IMR-90 (cell line): Measurements from ENCODE around the gene ANKMY1. TPM values are rescaled to one million over a fixed set of nuclear protein-coding genes. Genes with fewer than 3 reads are reported as not detected.

Source experiments
- ATAC-seq: fragments of 200-7000 bp; cut with Tn5 transposase; 2 replicates; pipeline ENCODE4 v1.9.1; 2020; ENCODE audit warnings: low read depth, mild to moderate bottlenecking, moderate library complexity
- BruUV-seq: library from RNA; stranded (reverse); fragments of 400-500 nt; replicated peaks from 2 replicates; lab custom pipeline; 2021; lab: Mats Ljungman, UMichigan
- CTCF ChIA-PET: fragments of 300-600 bp; formaldehyde crosslinking; extraction: SDS; loops from one replicate; lab custom pipeline; 2021; ENCODE audit warnings: antibody characterized with exemption; lab: Yijun Ruan, JAX
- POLR2A ChIA-PET: fragments of 300-600 bp; sonication (Branson Sonifier 250); formaldehyde crosslinking; loops from one replicate; lab custom pipeline; 2022; ENCODE audit warnings: antibody characterized with exemption; ENCODE audit not compliant: unreplicated experiment; lab: Charles Lee
- DNase-seq: peaks from one replicate; pipeline ENCODE4 v3.0.0; 2013
- H2AFZ ChIP-seq: replicated peaks from 2 replicates; pipeline ENCODE3; 2013; ENCODE audit warnings: low read length, mild to moderate bottlenecking; ENCODE audit not compliant: poor library complexity
- H2AK5ac ChIP-seq: 2 replicates; pipeline ENCODE4 v1.6.1; 2013; ENCODE audit warnings: low read depth, low read length, inconsistent platforms
- H2AK9ac ChIP-seq: replicated peaks from 2 replicates; pipeline ENCODE3; 2013; ENCODE audit warnings: mild to moderate bottlenecking, low read depth, low read length, moderate library complexity; ENCODE audit not compliant: poor library complexity
- H2BK120ac ChIP-seq: 2 replicates; pipeline ENCODE4 v1.6.1; 2013; ENCODE audit warnings: low read depth, low read length, inconsistent platforms
- H2BK15ac ChIP-seq: 3 replicates; pipeline ENCODE4 v1.6.1; 2013; ENCODE audit warnings: low read depth, low read length, inconsistent platforms
- H2BK20ac ChIP-seq: 2 replicates; pipeline ENCODE4 v1.6.1; 2013; ENCODE audit warnings: low read depth, mild to moderate bottlenecking, inconsistent platforms, low read length, moderate library complexity
- H2BK5ac ChIP-seq: 2 replicates; pipeline ENCODE4 v1.6.1; 2013; ENCODE audit warnings: mild to moderate bottlenecking, low read depth, low read length, inconsistent platforms; ENCODE audit not compliant: poor library complexity, severe bottlenecking
- H3K14ac ChIP-seq: replicated peaks from 2 replicates; pipeline ENCODE4 v1.6.1; 2013; ENCODE audit warnings: low read depth, low read length, inconsistent platforms
- H3K18ac ChIP-seq: 2 replicates; pipeline ENCODE4 v1.6.1; 2013; ENCODE audit warnings: low read depth, low read length, control low read depth
- H3K23ac ChIP-seq: 2 replicates; pipeline ENCODE4 v1.6.1; 2013; ENCODE audit warnings: low read depth, low read length, inconsistent platforms
- H3K27ac ChIP-seq: 2 replicates; pipeline ENCODE4 v1.5.1; 2013; ENCODE audit warnings: mild to moderate bottlenecking, control low read depth, low read length; ENCODE audit not compliant: insufficient read depth
- H3K27me3 ChIP-seq: 2 replicates; pipeline ENCODE4 v1.6.1; 2013; ENCODE audit warnings: low read length; ENCODE audit not compliant: control insufficient read depth, insufficient read depth
- H3K36me3 ChIP-seq: 2 replicates; pipeline ENCODE4 v1.6.1; 2013; ENCODE audit warnings: low read length, mixed read lengths; ENCODE audit not compliant: control insufficient read depth, insufficient read depth
- H3K4ac ChIP-seq: 2 replicates; pipeline ENCODE4 v1.6.1; 2013; ENCODE audit warnings: low read depth, low read length, inconsistent platforms
- H3K4me1 ChIP-seq: 2 replicates; pipeline ENCODE4 v1.6.1; 2013; ENCODE audit warnings: low read length, mixed read lengths; ENCODE audit not compliant: control insufficient read depth, insufficient read depth
- H3K4me2 ChIP-seq: 2 replicates; pipeline ENCODE4 v1.6.1; 2013; ENCODE audit warnings: low read depth, mild to moderate bottlenecking, control low read depth, low read length, moderate library complexity
- H3K4me3 ChIP-seq: 2 replicates; pipeline ENCODE4 v1.5.1; 2013; ENCODE audit warnings: low read depth, mild to moderate bottlenecking, control low read depth, low read length, moderate library complexity; ENCODE audit not compliant: insufficient read depth
- H3K56ac ChIP-seq: 2 replicates; pipeline ENCODE4 v1.6.1; 2013; ENCODE audit warnings: low read length, inconsistent platforms; ENCODE audit not compliant: insufficient read depth; ENCODE audit errors: extremely low read depth
- H3K79me1 ChIP-seq, 2 experiments: 2 replicates each; pipeline ENCODE4 v1.6.1; 2013; ENCODE audit warnings: low read length in 2 of 2, inconsistent platforms in 1 of 2, low read depth in 1 of 2
- H3K9ac ChIP-seq: 2 replicates; pipeline ENCODE4 v1.6.1; 2013; ENCODE audit warnings: low read depth, low read length, control low read depth
- H3K9me1 ChIP-seq: 2 replicates; pipeline ENCODE4 v1.6.1; 2013; ENCODE audit warnings: low read length, inconsistent platforms; ENCODE audit not compliant: insufficient read depth
- H3K9me3 ChIP-seq: 2 replicates; pipeline ENCODE4 v1.6.1; 2013; ENCODE audit warnings: low read length; ENCODE audit not compliant: control insufficient read depth, insufficient read depth
- H4K20me1 ChIP-seq: 2 replicates; pipeline ENCODE4 v1.6.1; 2013; ENCODE audit warnings: low read length, inconsistent platforms; ENCODE audit not compliant: insufficient read depth
- H4K5ac ChIP-seq: 2 replicates; pipeline ENCODE4 v1.6.1; 2013; ENCODE audit warnings: mild to moderate bottlenecking, low read depth, low read length, control low read depth
- H4K8ac ChIP-seq, 2 experiments: 2 replicates each; pipeline ENCODE4 v1.6.1; 2013; ENCODE audit warnings: low read depth in 2 of 2, low read length in 2 of 2, control low read depth in 1 of 2, inconsistent platforms in 1 of 2
- H4K91ac ChIP-seq: 2 replicates; pipeline ENCODE4 v1.6.1; 2013; ENCODE audit warnings: low read depth, low read length, inconsistent platforms; ENCODE audit not compliant: insufficient read depth
- BHLHE40 ChIP-seq: fragments of 150-350 bp; IDR thresholded peaks from 2 replicates; pipeline ENCODE4 v1.6.1; 2016; ENCODE audit warnings: mild to moderate bottlenecking, low read depth, low read length
- CEBPB ChIP-seq: IDR thresholded peaks from 2 replicates; pipeline ENCODE4 v1.6.1; 2012; ENCODE audit warnings: low read depth, low read length, improper control_type of control experiment
- CHD1 ChIP-seq: IDR thresholded peaks from 2 replicates; pipeline ENCODE4 v1.6.1; 2012; ENCODE audit warnings: low read depth, low read length, improper control_type of control experiment
- CTCF ChIP-seq: conservative IDR thresholded peaks from 2 replicates; pipeline ENCODE4 v1.5.1; 2012; ENCODE audit warnings: mild to moderate bottlenecking, low read depth, low read length, improper control_type of control experiment
- FOS ChIP-seq: fragments of 150-350 bp; IDR thresholded peaks from 2 replicates; pipeline ENCODE4 v1.6.1; 2016; ENCODE audit warnings: low read depth, low read length
- MAFK ChIP-seq: IDR thresholded peaks from 2 replicates; pipeline ENCODE4 v1.6.1; 2012; ENCODE audit warnings: low read depth, low read length, improper control_type of control experiment
- MAZ ChIP-seq: IDR thresholded peaks from 2 replicates; pipeline ENCODE4 v1.6.1; 2012; ENCODE audit warnings: low read depth, mild to moderate bottlenecking, low read length, improper control_type of control experiment, moderate library complexity, borderline replicate concordance
- MXI1 ChIP-seq: IDR thresholded peaks from 2 replicates; pipeline ENCODE4 v1.6.1; 2012; ENCODE audit warnings: low read depth, mild to moderate bottlenecking, low read length, moderate library complexity, borderline replicate concordance
- NFE2L2 ChIP-seq: fragments of 150-350 bp; IDR thresholded peaks from 2 replicates; pipeline ENCODE4 v1.6.1; 2016; ENCODE audit warnings: low read depth, mild to moderate bottlenecking, low read length
- POLR2A ChIP-seq: IDR thresholded peaks from 2 replicates; pipeline ENCODE4 v1.6.1; 2012; ENCODE audit warnings: mild to moderate bottlenecking, low read depth, low read length
- RAD21 ChIP-seq: IDR thresholded peaks from 2 replicates; pipeline ENCODE4 v1.6.1; 2012; ENCODE audit warnings: low read length, improper control_type of control experiment
- RCOR1 ChIP-seq: IDR thresholded peaks from 2 replicates; pipeline ENCODE4 v1.6.1; 2012; ENCODE audit warnings: mild to moderate bottlenecking, low read length, improper control_type of control experiment; ENCODE audit not compliant: insufficient replicate concordance
- RFX5 ChIP-seq: IDR thresholded peaks from 2 replicates; pipeline ENCODE4 v1.8.0; 2012; ENCODE audit warnings: low read depth, mild to moderate bottlenecking, low read length, moderate library complexity
- USF2 ChIP-seq: fragments of 150-350 bp; IDR thresholded peaks from 2 replicates; pipeline ENCODE4 v1.6.1; 2017; ENCODE audit warnings: mild to moderate bottlenecking, antibody characterized with exemption, low read length, low read depth
- WGBS, 2 experiments: methylation state at CpG; one replicate each; pipeline versions ENCODE4 v1.1.5 to v1.1.7; 2013; ENCODE audit warnings: missing lambda C conversion rate in 2 of 2; ENCODE audit not compliant: insufficient read length in 1 of 2; ENCODE audit errors: extremely low coverage in 2 of 2; 5-methylcytosine and 5-hydroxymethylcytosine counted together
- dilution Hi-C: fragments of 300-500 bp; cut with HindIII; formaldehyde crosslinking; loops from one replicate; pipeline ENCODE4 v1.14.3; 2018; ENCODE audit warnings: low sequenced_read_pairs; ENCODE audit not compliant: unreplicated experiment
- in situ Hi-C: fragments of 300-500 bp; cut with MboI; formaldehyde crosslinking; loops from 3 replicates; pipeline ENCODE4 v1.14.3; 2019; ENCODE audit warnings: low sequenced_read_pairs, inconsistent platforms, mixed read lengths
- intact Hi-C: fragments of 100-400 bp; cut with micrococcal nuclease; formaldehyde crosslinking; loops from 2 replicates; pipeline ENCODE4 v1.10.0; 2022
- polyA plus RNA-seq, 3 experiments: library from polyadenylated mRNA; depleted of rRNA; stranded (reverse); fragments of >200 nt; gene quantifications; 2 replicates each; pipeline ENCODE4 v1.2.3, GENCODE V29; 2012; ENCODE audit warnings: low replicate concordance in 1 of 3
- total RNA-seq: library from RNA; depleted of rRNA; stranded (reverse); fragments of >200 nt; gene quantifications from 2 replicates; pipeline ENCODE4 v1.2.3, GENCODE V29; 2012

Gene ANKMY1
- total and polyA plus RNA-seq, 2 of the 4 experiments (the other 2 are of a cell fraction) = 2.9 to 5.5 TPM

GRCh38 chr2:240520130-240520973, 37.4 kb downstream of the ANKMY1 start:
- H4K20me1 ChIP-seq = no peaks in the 10 kb centered on the region
- no peaks in the 10 kb centered on the region; the same call in 1 of the 2 replicates for H3K9me1 ChIP-seq
- H2BK15ac ChIP-seq = no peak overlapping the region
- in situ Hi-C loops (no loop called here), dilution Hi-C loops (no loop called here), intact Hi-C loops (no loop called here)
- H3K23ac ChIP-seq = no peak overlapping the region
- H3K56ac ChIP-seq = no peak overlapping the region
- no peak overlapping the region for H2BK120ac ChIP-seq
- no peak overlapping the region for H3K14ac ChIP-seq
- H2AK5ac ChIP-seq = no peak overlapping the region; the same call in 1 of the 2 replicates
- H3K36me3 ChIP-seq = peaks cover 10% of the 10 kb centered on the region; the same call in 1 of the 2 replicates
- BruUV-seq = no TSS peak
- no peak for TF ChIP-seq MXI1
- no peak for TF ChIP-seq NFE2L2
- TF ChIP-seq MAZ = no peak
- no peak for TF ChIP-seq CTCF
- TF ChIP-seq BHLHE40 = no peak
- no peak for TF ChIP-seq RFX5
- TF ChIP-seq USF2 = no peak
- TF ChIP-seq MAFK = no peak
- no peak for TF ChIP-seq FOS
- TF ChIP-seq CHD1 = no peak
- TF ChIP-seq POLR2A = no peak
- no peak for TF ChIP-seq RCOR1
- TF ChIP-seq RAD21 = no peak
- no peak for TF ChIP-seq CEBPB
- no peak overlapping the region for H2AK9ac ChIP-seq
- H4K5ac ChIP-seq = no peak overlapping the region
- WGBS, 2 experiments = 31% methylated on average over 18 of the region's 52 CpGs; no CpG with 5 or more reads in 1 of the 2 experiments
- DNase-seq (no peak), ATAC-seq (peak; percentile 52)
- H4K91ac ChIP-seq = no peak overlapping the region
- no peak overlapping the region for H2BK20ac ChIP-seq
- H3K9ac ChIP-seq = no peak overlapping the region
- peaks cover 10% of the 10 kb centered on the region for H3K9me3 ChIP-seq
- no peak overlapping the region for H3K18ac ChIP-seq
- no peaks in the 10 kb centered on the region for H3K27me3 ChIP-seq
- H3K4me3 ChIP-seq = no peak overlapping the region
- H2BK5ac ChIP-seq = no peak overlapping the region
- H2AFZ ChIP-seq = peak overlapping the region; percentile 56
- H3K27ac ChIP-seq = no peak overlapping the region
- CTCF ChIA-PET = no interaction called here
- H3K79me1 ChIP-seq = no peaks in the 10 kb centered on the region
- no peaks in the 10 kb centered on the region for H3K4me1 ChIP-seq
- no peak overlapping the region for H4K8ac ChIP-seq
- no peak overlapping the region for H3K4ac ChIP-seq
- peak overlapping the region; percentile 32; the same call in 1 of the 2 replicates for H3K4me2 ChIP-seq
- POLR2A ChIA-PET = no interaction called here
